ENCODE data around the gene RBP3.

RBP3 gene

DNA sequence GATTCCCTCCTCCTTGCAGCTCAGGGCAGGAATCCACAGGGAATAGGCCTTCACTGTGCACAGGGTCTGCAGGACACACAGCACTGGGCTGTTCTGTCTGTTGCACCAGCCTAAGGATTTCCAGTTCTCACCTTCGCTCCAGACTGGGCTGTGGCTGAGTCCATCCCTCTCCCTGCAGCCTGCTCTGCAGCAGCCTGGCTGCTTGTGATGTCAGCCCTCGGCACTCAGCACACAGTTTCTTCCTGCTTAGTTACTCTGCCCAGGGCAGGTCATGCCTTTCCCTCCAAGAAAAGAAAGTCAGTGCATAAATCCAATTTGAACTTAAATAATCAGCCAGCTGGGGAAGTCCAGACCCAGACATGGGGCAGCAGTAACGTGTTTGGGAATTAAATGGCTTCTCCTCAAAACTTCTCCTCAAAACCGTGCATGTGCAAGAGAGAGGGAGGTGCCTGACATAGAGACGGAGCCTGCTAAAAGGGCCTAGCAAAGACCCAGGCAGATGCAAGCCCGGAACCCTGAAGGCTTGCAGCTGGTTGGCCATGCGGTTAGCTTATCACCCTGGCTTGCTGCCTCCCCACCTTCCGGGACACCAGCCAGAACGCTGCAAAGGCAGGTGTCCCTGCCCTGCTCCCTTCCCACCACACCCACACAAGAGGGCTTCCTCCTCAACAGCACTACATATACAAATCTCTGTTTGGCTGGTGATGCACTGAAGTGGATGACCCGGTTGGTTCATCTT lies 36.8 kb upstream of the RBP3 start:
- H3K27ac ChIP-seq, result no peak overlapping the region
- no peak for TF ChIP-seq CTCF (IDR thresholded peaks at IDR 0.05)
- no peak for TF ChIP-seq ZFX (IDR thresholded peaks at IDR 0.05; ENCODE audit: borderline replicate concordance)

DNA sequence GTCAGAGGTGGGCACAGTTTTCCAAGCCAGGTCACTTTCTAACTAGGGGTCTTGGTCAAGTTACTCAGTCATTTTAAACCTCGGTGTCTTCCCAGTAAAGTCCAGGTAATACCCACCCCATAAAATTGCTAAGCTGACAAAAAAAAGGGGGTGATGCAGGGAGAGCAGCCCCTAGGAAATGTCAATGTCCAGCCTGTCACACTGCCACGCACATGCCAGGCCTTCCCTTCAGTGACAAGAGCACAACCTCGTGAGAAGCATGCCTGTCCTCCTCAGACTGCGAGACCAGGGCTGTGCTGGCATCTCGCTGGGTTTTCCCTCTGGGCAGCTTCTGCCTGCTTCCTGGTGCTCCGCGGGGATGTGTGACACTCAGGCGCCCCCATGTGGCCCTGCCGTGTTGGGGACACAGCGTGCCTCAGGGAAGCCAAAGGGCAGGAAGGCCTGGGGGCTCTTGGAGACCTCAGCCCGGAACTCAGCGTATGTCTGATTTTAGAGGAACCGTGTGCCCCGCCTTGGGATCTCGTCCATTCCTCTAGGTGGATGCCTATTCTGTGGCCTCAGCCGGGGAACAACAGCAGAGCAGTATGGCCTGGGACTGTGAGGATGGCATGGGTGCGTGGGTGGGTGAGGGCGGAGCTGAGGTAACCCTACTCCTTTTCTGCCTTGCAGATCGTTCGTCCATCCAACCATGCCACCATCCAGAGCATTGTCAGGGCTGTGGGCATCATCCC lies 36.1 kb upstream of the RBP3 start:
- TF ChIP-seq CTCF (IDR thresholded peaks at IDR 0.05) (peak; percentile 80), ZFX (IDR thresholded peaks at IDR 0.05; ENCODE audit: borderline replicate concordance) (no peak)

DNA sequence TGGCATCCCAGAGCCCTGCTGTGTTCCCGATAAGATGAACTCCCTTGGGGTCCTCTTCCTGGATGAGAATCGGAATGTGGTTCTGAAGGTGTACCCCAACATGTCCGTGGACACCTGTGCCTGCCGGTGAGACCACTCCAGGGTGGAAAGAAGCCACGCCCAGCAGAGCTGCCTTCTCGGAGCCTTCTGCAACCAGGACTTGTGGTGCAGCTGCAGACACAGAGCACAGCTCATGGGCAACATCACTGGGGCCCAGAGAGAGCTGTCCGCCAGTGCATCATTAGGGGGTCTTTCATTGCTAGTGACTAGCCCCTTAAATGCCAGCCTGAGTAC lies 35.5 kb upstream of the RBP3 start:
- no peak overlapping the region for H3K27ac ChIP-seq
- TF ChIP-seq CTCF (IDR thresholded peaks at IDR 0.05) (no peak), ZFX (IDR thresholded peaks at IDR 0.05; ENCODE audit: borderline replicate concordance) (no peak)

More for the DNA sequence above, 36.1 kb upstream of the RBP3 start:
- no peak overlapping the region for H3K27ac ChIP-seq

- TF ChIP-seq CTCF (IDR thresholded peaks at IDR 0.05) (no peak), ZFX (IDR thresholded peaks at IDR 0.05; ENCODE audit: borderline replicate concordance) (no peak)
Measured at GRCh38 chr10:47314416-47314970, 33.7 kb upstream of the RBP3 start.

GRCh38 chr10:47315421-47315820 lies 32.7 kb upstream of the RBP3 start:
- no peak for TF ChIP-seq CTCF (IDR thresholded peaks at IDR 0.05)
- TF ChIP-seq ZFX (IDR thresholded peaks at IDR 0.05; ENCODE audit: borderline replicate concordance), result no peak
- H3K27ac ChIP-seq, result no peak overlapping the region

More at GRCh38 chr10:47314416-47314970, 33.7 kb upstream of the RBP3 start:
- H3K27ac ChIP-seq, result no peak overlapping the region

DNA sequence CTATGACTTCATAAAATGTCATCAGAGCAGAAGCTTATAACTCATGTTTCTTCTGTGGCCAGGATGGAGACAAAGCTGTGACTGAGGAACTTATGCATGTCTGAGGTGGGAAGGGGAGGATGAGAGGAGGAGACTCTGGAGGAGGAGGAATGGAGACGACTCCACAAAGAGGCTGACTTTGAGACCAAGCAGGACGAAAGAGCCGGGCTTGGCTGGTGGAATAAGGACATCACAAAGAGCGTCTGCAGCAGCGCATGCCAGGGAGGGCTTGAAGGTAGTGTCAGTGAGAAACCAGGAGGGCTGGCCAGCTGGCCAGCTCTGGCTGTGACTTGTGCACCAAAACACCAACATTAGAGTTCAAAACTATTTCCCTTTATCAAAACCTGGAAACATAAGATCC lies 32.0 kb upstream of the RBP3 start:
- no peak for TF ChIP-seq ZFX (IDR thresholded peaks at IDR 0.05; ENCODE audit: borderline replicate concordance)
- no peak for TF ChIP-seq CTCF (IDR thresholded peaks at IDR 0.05)
- no peak overlapping the region for H3K27ac ChIP-seq

DNA sequence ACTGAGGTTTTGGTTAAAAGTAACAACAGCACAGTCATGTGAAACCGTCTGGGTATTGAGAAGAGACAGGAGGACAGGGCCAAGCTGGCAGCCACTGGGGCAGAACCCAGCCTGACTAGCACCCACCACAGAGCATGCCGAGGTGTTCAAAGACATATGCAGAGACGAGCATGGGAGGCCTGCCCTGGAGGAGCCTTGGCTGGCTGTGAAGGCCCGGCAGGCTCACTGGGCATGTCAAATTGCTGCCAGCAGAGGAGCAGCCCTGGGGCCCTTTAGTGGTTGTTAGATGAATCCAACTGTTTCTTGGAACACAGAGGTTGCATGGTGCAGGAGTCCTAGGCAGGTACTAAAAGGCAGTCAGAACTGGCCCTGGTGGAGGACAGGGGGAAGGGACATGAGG lies 30.9 kb upstream of the RBP3 start:
- H3K27ac ChIP-seq, result no peak overlapping the region
- TF ChIP-seq ZFX (IDR thresholded peaks at IDR 0.05; ENCODE audit: borderline replicate concordance) (no peak), CTCF (IDR thresholded peaks at IDR 0.05) (no peak)
